ENCODE results near the gene SLC35F2. TPM values are rescaled to one million over a fixed set of nuclear protein-coding genes. Genes with fewer than 3 reads are reported as not detected.
"Not testable (repeated sequence)": the region's sequence is repeated elsewhere in the genome, so short reads cannot be mapped to it uniquely, and the experiment has no call there.

SLC35F2 gene
- total RNA-seq, 2 donors from 2014 or later = 5.8 to 6.0 TPM

GRCh38 chr11:107864591-107864990, 6.0 kb upstream of the SLC35F2 start:
- Histone ChIP-seq H3K27me3 (no peaks in the 10 kb centered on the region), H3K4me3 (no peak overlapping the region), H3K4me1 (peaks cover 0 to 6% of the 10 kb centered on the region in 2 donors), H3K27ac (no peak overlapping the region), H3K9me3 (no peaks in the 10 kb centered on the region), H3K36me3 (no peaks in the 10 kb centered on the region)
- TF ChIP-seq, protein P1, sequence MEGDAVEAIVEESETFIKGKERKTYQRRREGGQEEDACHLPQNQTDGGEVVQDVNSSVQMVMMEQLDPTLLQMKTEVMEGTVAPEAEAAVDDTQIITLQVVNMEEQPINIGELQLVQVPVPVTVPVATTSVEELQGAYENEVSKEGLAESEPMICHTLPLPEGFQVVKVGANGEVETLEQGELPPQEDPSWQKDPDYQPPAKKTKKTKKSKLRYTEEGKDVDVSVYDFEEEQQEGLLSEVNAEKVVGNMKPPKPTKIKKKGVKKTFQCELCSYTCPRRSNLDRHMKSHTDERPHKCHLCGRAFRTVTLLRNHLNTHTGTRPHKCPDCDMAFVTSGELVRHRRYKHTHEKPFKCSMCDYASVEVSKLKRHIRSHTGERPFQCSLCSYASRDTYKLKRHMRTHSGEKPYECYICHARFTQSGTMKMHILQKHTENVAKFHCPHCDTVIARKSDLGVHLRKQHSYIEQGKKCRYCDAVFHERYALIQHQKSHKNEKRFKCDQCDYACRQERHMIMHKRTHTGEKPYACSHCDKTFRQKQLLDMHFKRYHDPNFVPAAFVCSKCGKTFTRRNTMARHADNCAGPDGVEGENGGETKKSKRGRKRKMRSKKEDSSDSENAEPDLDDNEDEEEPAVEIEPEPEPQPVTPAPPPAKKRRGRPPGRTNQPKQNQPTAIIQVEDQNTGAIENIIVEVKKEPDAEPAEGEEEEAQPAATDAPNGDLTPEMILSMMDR (IDR thresholded peaks at IDR 0.05) = no peak
- no peak for DNase-seq (ENCODE audit: low spot score)

DNA sequence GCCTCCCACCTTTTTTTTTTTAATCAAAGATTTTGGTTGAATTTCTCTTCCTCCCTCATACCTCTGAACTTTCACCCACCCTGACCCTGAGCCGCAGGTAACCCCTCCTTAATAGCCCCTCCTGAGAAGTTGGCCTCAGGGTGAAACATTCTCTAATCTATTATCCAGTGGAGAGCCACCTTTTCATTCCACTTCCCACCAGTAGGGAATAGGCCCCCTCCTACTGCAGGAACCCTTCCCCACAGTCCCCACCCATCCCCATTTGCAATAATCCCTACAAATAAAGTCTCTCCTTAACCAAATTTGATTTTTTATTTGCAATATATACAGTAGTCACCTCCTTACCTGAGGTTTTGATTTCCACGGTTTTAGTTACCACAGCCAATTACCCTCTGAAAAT, 2.1 kb upstream of the SLC35F2 start:
- Histone ChIP-seq H3K4me1 (peaks cover 0 to 23% of the 10 kb centered on the region in 2 donors), H3K9me3 (no peaks in the 10 kb centered on the region), H3K27me3 (no peaks in the 10 kb centered on the region), H3K27ac (no peak overlapping the region), H3K4me3 (no peak overlapping the region), H3K36me3 (no peaks in the 10 kb centered on the region)
- DNase-seq (ENCODE audit: low spot score) = no peak
- TF ChIP-seq, protein P1 (IDR thresholded peaks at IDR 0.05) = no peak

GRCh38 chr11:107860240-107860620, 1.6 kb upstream of the SLC35F2 start:
- not testable (repeated sequence) for H3K4me3 ChIP-seq; H3K9me3 ChIP-seq; DNase-seq (ENCODE audit: low spot score); H3K27me3 ChIP-seq; H3K36me3 ChIP-seq; H3K27ac ChIP-seq
- peaks cover 0 to 23% of the 10 kb centered on the region in 2 donors for H3K4me1 ChIP-seq

DNA sequence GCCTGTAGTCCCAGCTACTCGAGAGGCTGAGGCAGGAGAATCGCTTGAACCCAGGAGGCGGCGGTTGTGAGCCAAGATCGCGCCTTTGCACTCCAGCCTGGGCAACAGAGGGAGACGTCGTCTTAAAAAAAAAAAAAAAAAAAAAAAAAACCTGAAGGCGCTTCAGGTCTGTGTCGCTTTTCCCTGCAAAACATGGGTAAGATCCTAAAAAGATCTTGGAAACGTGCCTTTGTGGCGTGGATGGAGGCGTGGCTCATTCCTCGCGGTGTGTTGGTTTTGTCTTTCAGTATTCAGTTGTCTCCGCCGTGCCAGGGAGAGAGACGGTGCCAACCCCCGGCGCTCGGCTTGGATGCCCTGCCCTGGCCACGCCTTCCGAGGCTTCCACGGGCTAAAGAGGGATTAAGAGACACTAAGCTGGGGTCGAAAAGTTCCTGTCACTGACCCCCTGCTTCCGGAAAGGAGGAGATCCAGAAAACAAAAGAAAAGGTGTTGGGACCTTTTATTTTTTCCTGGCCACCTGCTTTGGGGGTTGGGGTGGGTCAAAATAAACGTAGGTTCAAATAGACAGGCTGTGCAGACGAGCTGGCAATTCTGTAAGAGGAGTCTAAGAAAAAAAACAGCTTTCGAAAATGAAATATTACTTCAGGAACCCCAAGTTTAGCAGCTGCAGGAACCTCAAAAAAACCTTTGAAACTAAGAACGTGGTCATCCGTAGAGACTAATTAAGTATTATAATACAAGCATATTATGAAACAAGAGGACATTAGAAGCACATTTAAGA, 1.1 kb upstream of the SLC35F2 start:
- Histone ChIP-seq H3K4me3 (peak overlapping the region; percentile 49 to 69), H3K36me3 (no peaks in the 10 kb centered on the region), H3K27ac (no peak overlapping the region), H3K4me1 (peaks cover 0 to 23% of the 10 kb centered on the region in 2 donors), H3K9me3 (no peaks in the 10 kb centered on the region), H3K27me3 (no peaks in the 10 kb centered on the region)
- TF ChIP-seq, protein P1 (IDR thresholded peaks at IDR 0.05) = no peak
- DNase-seq (ENCODE audit: low spot score) = no peak

- TF ChIP-seq, protein P1 (IDR thresholded peaks at IDR 0.05) = no peak
- DNase-seq (ENCODE audit: low spot score) = peak; percentile 59
- Histone ChIP-seq H3K36me3 (no peaks in the 10 kb centered on the region), H3K9me3 (no peaks in the 10 kb centered on the region), H3K4me3 (peak overlapping the region; percentile 49 to 69), H3K27ac (peak overlapping the region; percentile 46 to 65), H3K27me3 (no peaks in the 10 kb centered on the region), H3K4me1 (peaks cover 0 to 23% of the 10 kb centered on the region in 2 donors)
Measured at GRCh38 chr11:107857550-107858216, 904 bp downstream of the SLC35F2 start.

DNA sequence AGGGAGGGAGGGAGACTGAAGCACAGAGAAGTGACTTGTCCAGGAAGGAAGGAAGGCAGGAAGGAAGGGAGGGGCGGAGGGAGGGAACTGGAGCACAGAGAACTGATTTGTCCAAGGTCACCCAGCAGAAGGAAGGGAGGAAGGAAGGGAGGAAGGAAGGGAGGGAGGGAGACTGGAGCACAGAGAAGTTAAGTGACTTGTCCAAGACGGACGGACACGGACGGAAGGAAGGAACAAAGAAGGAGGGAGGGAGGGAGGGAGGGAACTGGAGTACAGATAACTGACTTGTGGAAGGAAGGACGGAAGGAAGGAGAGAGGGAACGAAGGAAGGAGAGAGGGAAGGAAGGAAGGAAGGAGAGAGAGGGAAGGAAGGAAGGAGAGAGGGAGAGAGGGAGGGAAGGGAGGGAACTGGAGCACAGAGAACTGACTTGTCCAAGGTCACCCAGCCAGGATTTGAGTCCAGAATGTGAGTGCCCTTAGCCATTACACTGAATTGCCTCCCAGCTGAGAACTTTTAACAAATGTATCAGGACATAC, 1.5 kb downstream of the SLC35F2 start:
- no peak overlapping the region for H3K4me3 ChIP-seq
- peaks cover 0 to 23% of the 10 kb centered on the region in 2 donors for H3K4me1 ChIP-seq
- H3K27me3 ChIP-seq = no peaks in the 10 kb centered on the region
- no peaks in the 10 kb centered on the region for H3K36me3 ChIP-seq
- H3K9me3 ChIP-seq = no peaks in the 10 kb centered on the region
- H3K27ac ChIP-seq = peak overlapping the region in 1 of 2 donors; percentile 40
- TF ChIP-seq, protein P1 (IDR thresholded peaks at IDR 0.05) = no peak
- peak; percentile 63 for DNase-seq (ENCODE audit: low spot score)

Measured in right atrium auricular region (tissue), 2 donors.